H1 (cell line): ENCODE data around the gene ZNF292. TPM values are rescaled to one million over a fixed set of nuclear protein-coding genes. Genes with fewer than 3 reads are reported as not detected.

Source experiments
- CTCF ChIA-PET: fragments of 300-600 bp; sonication (Branson Sonifier 250); formaldehyde crosslinking; loops from one replicate; lab custom pipeline; 2021; ENCODE audit not compliant: partially characterized antibody; lab: Charles Lee
- POLR2A ChIA-PET: fragments of 300-600 bp; sonication (Branson Sonifier 250); formaldehyde crosslinking; loops from one replicate; lab custom pipeline; 2021; ENCODE audit warnings: inconsistent platforms; ENCODE audit not compliant: partially characterized antibody; lab: Charles Lee
- DNase-seq, 2 experiments: peaks; one replicate each; pipeline versions ENCODE4 v3.0.0 to v3.0.0-alpha.2; 2010 to 2022; ENCODE audit warnings: low spot score in 2 of 2, low read depth in 1 of 2, mixed read lengths in 1 of 2
- FAIRE-seq: peaks from 2 replicates; lab custom pipeline; 2011; peaks lifted over from hg19 to GRCh38; lab: Jason Lieb, UNC
- H2AFZ ChIP-seq: 2 replicates; pipeline ENCODE4 v1.8.1; 2012; ENCODE audit warnings: low read length, inconsistent platforms
- H2AK5ac ChIP-seq: 2 replicates; pipeline ENCODE4 v1.6.1; 2013; ENCODE audit warnings: low read depth, low read length
- H2BK120ac ChIP-seq: replicated peaks from 2 replicates; pipeline ENCODE3; 2013; ENCODE audit warnings: low read depth, low read length, inconsistent platforms
- H2BK12ac ChIP-seq: 2 replicates; pipeline ENCODE4 v1.6.1; 2013; ENCODE audit warnings: low read depth, low read length
- H2BK15ac ChIP-seq: 2 replicates; pipeline ENCODE4 v1.6.1; 2013; ENCODE audit warnings: low read length
- H2BK20ac ChIP-seq: 2 replicates; pipeline ENCODE4 v1.6.1; 2013; ENCODE audit warnings: low read length
- H2BK5ac ChIP-seq: 2 replicates; pipeline ENCODE4 v1.6.1; 2013; ENCODE audit warnings: low read depth, low read length
- H3K14ac ChIP-seq: 2 replicates; pipeline ENCODE4 v1.6.1; 2013; ENCODE audit warnings: inconsistent platforms; ENCODE audit not compliant: insufficient read length
- H3K18ac ChIP-seq: 2 replicates; pipeline ENCODE4 v1.6.1; 2013; ENCODE audit warnings: low read length; ENCODE audit errors: extremely low read depth
- H3K23ac ChIP-seq: 2 replicates; pipeline ENCODE4 v1.6.1; 2013; ENCODE audit warnings: inconsistent platforms; ENCODE audit not compliant: insufficient read length
- H3K23me2 ChIP-seq: 2 replicates; pipeline ENCODE4 v1.6.1; 2013; ENCODE audit warnings: low read depth, low read length
- H3K27ac ChIP-seq: 2 replicates; pipeline ENCODE4 v1.6.1; 2011; ENCODE audit warnings: low read depth, low read length, inconsistent platforms
- H3K27me3 ChIP-seq, 4 experiments: replicated peaks in 1 of 4; 1 replicate in 1 of 4; 2 replicates in 3 of 4; pipeline versions ENCODE4 v1.6.1 to v1.8.1; 2011 to 2013; ENCODE audit warnings: low read length in 3 of 4, mild to moderate bottlenecking in 3 of 4, inconsistent platforms in 2 of 4, mixed read lengths in 2 of 4, moderate library complexity in 1 of 4; ENCODE audit not compliant: control insufficient read depth in 3 of 4, insufficient read depth in 3 of 4; ENCODE audit errors: extremely low read depth in 1 of 4
- H3K36me3 ChIP-seq, 4 experiments: 2 replicates each; pipeline versions ENCODE4 v1.6.1 to v1.8.1; 2011 to 2013; ENCODE audit warnings: mild to moderate bottlenecking in 4 of 4, low read length in 3 of 4, moderate library complexity in 2 of 4, control low read depth in 1 of 4, inconsistent platforms in 1 of 4; ENCODE audit not compliant: insufficient read depth in 4 of 4, control insufficient read depth in 2 of 4
- H3K4ac ChIP-seq: replicated peaks from 2 replicates; pipeline ENCODE3; 2013; ENCODE audit warnings: low read length, low read depth, mixed read lengths, inconsistent platforms; ENCODE audit not compliant: insufficient read length
- H3K4me1 ChIP-seq, 4 experiments: replicated peaks in 1 of 4; 1 replicate in 1 of 4; 2 replicates in 3 of 4; pipeline versions ENCODE4 v1.6.1 to v1.8.1; 2011 to 2013; ENCODE audit warnings: low read length in 3 of 4, inconsistent platforms in 2 of 4, mixed read lengths in 1 of 4; ENCODE audit not compliant: insufficient read depth in 4 of 4, control insufficient read depth in 3 of 4
- H3K4me2 ChIP-seq, 2 experiments: 2 replicates each; pipeline versions ENCODE4 v1.6.1 to v1.8.1; 2011 to 2013; ENCODE audit warnings: low read depth in 2 of 2, low read length in 2 of 2, control low read depth in 1 of 2, inconsistent platforms in 1 of 2, mild to moderate bottlenecking in 1 of 2; ENCODE audit not compliant: insufficient read depth in 1 of 2
- H3K4me3 ChIP-seq, 4 experiments: fragments of 200-600, 300-600 bp in 1 of 4; sonication (generic), shearing (Covaris generic), sonication (Bioruptor Twin) in 1 of 4; 2 replicates each; pipeline versions ENCODE4 v1.5.1 to v1.8.1; 2011 to 2016; ENCODE audit warnings: low read length in 4 of 4, low read depth in 3 of 4, control low read depth in 2 of 4, inconsistent platforms in 2 of 4, mild to moderate bottlenecking in 2 of 4, mixed read lengths in 1 of 4, moderate library complexity in 1 of 4; ENCODE audit not compliant: insufficient read depth in 2 of 4; ENCODE audit errors: extremely low read depth in 1 of 4
- H3K56ac ChIP-seq: replicated peaks from 2 replicates; pipeline ENCODE3; 2013; ENCODE audit warnings: low read depth, mild to moderate bottlenecking, mixed read lengths, low read length, inconsistent platforms; ENCODE audit not compliant: insufficient read length
- H3K79me1 ChIP-seq: 2 replicates; pipeline ENCODE4 v1.6.1; 2013; ENCODE audit warnings: low read depth, low read length, control low read depth
- H3K79me2 ChIP-seq, 2 experiments: 2 replicates each; pipeline versions ENCODE4 v1.6.1 to v1.8.1; 2012 to 2013; ENCODE audit warnings: low read length in 2 of 2, mild to moderate bottlenecking in 2 of 2, inconsistent platforms in 1 of 2; ENCODE audit not compliant: insufficient read depth in 2 of 2, control insufficient read depth in 1 of 2
- H3K9ac ChIP-seq, 4 experiments: replicated peaks in 1 of 4; 1 replicate in 1 of 4; 2 replicates in 3 of 4; pipeline versions ENCODE4 v1.6.1 to v1.8.1; 2011 to 2013; ENCODE audit warnings: low read depth in 3 of 4, low read length in 3 of 4, control low read depth in 2 of 4, mild to moderate bottlenecking in 2 of 4, moderate library complexity in 2 of 4, inconsistent platforms in 1 of 4; ENCODE audit errors: extremely low read depth in 1 of 4
- H3K9me3 ChIP-seq, 2 experiments: 2 replicates each; pipeline versions ENCODE4 v1.6.1 to v1.8.1; 2012 to 2013; ENCODE audit warnings: mild to moderate bottlenecking in 2 of 2, moderate library complexity in 2 of 2, control low read depth in 1 of 2, inconsistent platforms in 1 of 2, low read depth in 1 of 2, low read length in 1 of 2, mixed read lengths in 1 of 2; ENCODE audit not compliant: insufficient read depth in 2 of 2
- H4K20me1 ChIP-seq, 2 experiments: replicated peaks in 1 of 2; 2 replicates each; pipeline versions ENCODE3 to v1.8.1; 2011 to 2013; ENCODE audit warnings: inconsistent platforms in 2 of 2, low read length in 2 of 2, mild to moderate bottlenecking in 1 of 2; ENCODE audit not compliant: insufficient read depth in 2 of 2, control insufficient read depth in 1 of 2
- H4K5ac ChIP-seq: 2 replicates; pipeline ENCODE4 v1.6.1; 2013; ENCODE audit warnings: low read length, low read depth, mixed read lengths, inconsistent platforms; ENCODE audit not compliant: insufficient read length
- H4K8ac ChIP-seq: 2 replicates; pipeline ENCODE4 v1.8.0; 2013; ENCODE audit warnings: mild to moderate bottlenecking, moderate library complexity, low read length, inconsistent platforms; ENCODE audit not compliant: insufficient read depth; ENCODE audit errors: extremely low read depth
- H4K91ac ChIP-seq: replicated peaks from 2 replicates; pipeline ENCODE3; 2013; ENCODE audit warnings: low read length, mixed read lengths, inconsistent platforms; ENCODE audit not compliant: insufficient read length
- CEBPB ChIP-seq: IDR thresholded peaks from 2 replicates; pipeline ENCODE4 v1.6.1; 2012; ENCODE audit warnings: low read depth, low read length
- EP300 ChIP-seq, 2 experiments: IDR thresholded peaks; 1 replicate in 1 of 2; 2 replicates in 1 of 2; pipeline ENCODE4 v1.6.1; 2011 to 2012; ENCODE audit warnings: low read depth in 2 of 2, low read length in 2 of 2, mild to moderate bottlenecking in 2 of 2, borderline replicate concordance in 1 of 2, inconsistent platforms in 1 of 2, moderate library complexity in 1 of 2
- HDAC6 ChIP-seq: IDR thresholded peaks from one replicate; pipeline ENCODE4 v1.7.1; 2012; ENCODE audit warnings: low read depth, mild to moderate bottlenecking, inconsistent platforms, low read length, moderate library complexity
- JUND ChIP-seq: IDR thresholded peaks from 2 replicates; pipeline ENCODE4 v1.6.1; 2011; ENCODE audit warnings: mild to moderate bottlenecking, improper control_type of control experiment, low read length
- KDM1A ChIP-seq: fragments of 200-600, 300-600 bp; sonication (generic); IDR thresholded peaks from 2 replicates; pipeline ENCODE4 v1.7.1; 2016; ENCODE audit warnings: mild to moderate bottlenecking, low read length, borderline replicate concordance
- TAF1 ChIP-seq: IDR thresholded peaks from 2 replicates; pipeline ENCODE4 v1.6.1; 2011; ENCODE audit warnings: mild to moderate bottlenecking, low read depth, low read length
- WGBS, 2 experiments: shearing (Covaris generic) in 1 of 2; methylation state at CpG; one replicate each; pipeline versions ENCODE4 v1.1.6 to v1.1.7; 2013 to 2015; ENCODE audit warnings: low lambda C conversion rate in 2 of 2, mixed read lengths in 2 of 2, inconsistent platforms in 1 of 2, low coverage in 1 of 2, missing lambda C conversion rate in 1 of 2; ENCODE audit not compliant: insufficient replicate concordance in 2 of 2, insufficient coverage in 1 of 2, insufficient read length in 1 of 2; ENCODE audit errors: extremely low coverage in 1 of 2, missing lambda C conversion rate in 1 of 2; 5-methylcytosine and 5-hydroxymethylcytosine counted together
- polyA plus RNA-seq, 7 experiments: library from polyadenylated mRNA; depleted of rRNA in 3 of 7; stranded (reverse) in 5 of 7; unstranded in 2 of 7; fragments of >200 nt in 5 of 7; fragments of 200-250 nt in 2 of 7; gene quantifications; 1 replicate in 5 of 7; 2 replicates in 1 of 7; 4 replicates in 1 of 7; pipeline versions ENCODE4 v1.2.1 to v1.2.3, GENCODE V29; 2011 to 2013; ENCODE audit warnings: missing spikeins in 2 of 7, mixed read lengths in 2 of 7
- total RNA-seq: library from RNA; stranded (reverse); fragmentation: NEBNext Ultra II Directional; extraction: Animal tissue kit (Norgen Biotek cat#: 25700); gene quantifications from 2 replicates; pipeline ENCODE4 v1.2.1, GENCODE V29; 2021

The ZNF292 gene
- total and polyA plus RNA-seq, 2 of the 8 experiments (the other 6 are each of a cell fraction or from before 2014, with no cell fraction given): 6.8 to 44.2 TPM

DNA sequence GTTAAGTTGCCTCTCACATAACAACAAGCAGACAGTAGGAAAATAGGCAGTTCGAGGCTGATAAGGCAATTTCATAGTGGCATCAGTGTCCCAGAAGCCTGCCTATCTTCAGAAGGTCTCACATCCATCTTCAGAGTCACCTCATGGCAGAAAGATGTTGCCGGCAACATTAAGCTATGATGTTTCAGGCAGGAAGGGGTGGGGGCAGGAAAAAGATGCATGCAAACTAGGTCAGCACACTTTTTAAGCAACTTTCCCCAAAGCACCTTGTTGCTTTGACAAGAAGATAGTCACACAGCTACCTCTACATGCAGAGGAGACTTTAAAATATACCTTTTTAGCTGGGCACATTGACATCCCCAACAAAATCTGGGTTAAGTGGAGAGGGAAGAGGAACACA lies 123.8 kb downstream of the ZNF292 start:
- no peaks in the 10 kb centered on the region for H3K79me2 ChIP-seq
- no peak overlapping the region for H2BK15ac ChIP-seq
- no peak overlapping the region for H3K27ac ChIP-seq
- no peaks in the 10 kb centered on the region for H3K9me3 ChIP-seq
- H3K18ac ChIP-seq: no peak overlapping the region
- WGBS, 2 experiments: 78% methylated on average over 2 of the region's 2 CpGs; no CpG with 5 or more reads in 1 of the 2 experiments
- POLR2A ChIA-PET: interaction anchor here (1.4 kb wide), 1 partner anchor 13 kb away, joined by 4 read pairs; no protein-coding TSS in a partner anchor
- no peak overlapping the region for H3K14ac ChIP-seq
- no peak overlapping the region for H3K9ac ChIP-seq
- no peak overlapping the region for H2BK12ac ChIP-seq
- no peaks in the 10 kb centered on the region for H3K23me2 ChIP-seq
- H2BK120ac ChIP-seq: no peak overlapping the region
- H3K27me3 ChIP-seq: no peaks in the 10 kb centered on the region
- H2AK5ac ChIP-seq: no peak overlapping the region
- DNase-seq: no peak
- H3K36me3 ChIP-seq: no peaks in the 10 kb centered on the region
- H4K20me1 ChIP-seq: no peaks in the 10 kb centered on the region
- CTCF ChIA-PET: interaction anchor here (1.4 to 4.7 kb wide), 4 partner anchors 13 to 114 kb away, joined by 3 to 24 read pairs (median 4); no protein-coding TSS in a partner anchor
- H2BK5ac ChIP-seq: no peak overlapping the region
- no peaks in the 10 kb centered on the region for H3K4me1 ChIP-seq
- H4K91ac ChIP-seq: no peak overlapping the region
- H2BK20ac ChIP-seq: no peak overlapping the region
- no peak overlapping the region for H3K23ac ChIP-seq
- no peak overlapping the region for H4K5ac ChIP-seq
- H3K79me1 ChIP-seq: no peaks in the 10 kb centered on the region
- no peak overlapping the region for H3K4me3 ChIP-seq
- H3K56ac ChIP-seq: no peak overlapping the region
- H3K4me2 ChIP-seq: no peak overlapping the region
- FAIRE-seq: no peak
- H2AFZ ChIP-seq: no peak overlapping the region
- H3K4ac ChIP-seq: no peak overlapping the region
- no peak overlapping the region for H4K8ac ChIP-seq
- no peak for TF ChIP-seq JUND
- no peak for TF ChIP-seq KDM1A
- no peak for TF ChIP-seq TAF1
- TF ChIP-seq EP300 (IDR thresholded peaks at IDR 0.05; ENCODE audit: borderline replicate concordance in 1 of 2, low read depth in 2 of 2, low read length in 2 of 2): no peak
- no peak for TF ChIP-seq CEBPB
- no peak for TF ChIP-seq HDAC6
